Cardiac fibroblast (primary cell): ENCODE results near the gene HMGXB3.
"Not testable (repeated sequence)": the region's sequence is repeated elsewhere in the genome, so short reads cannot be mapped to it uniquely, and the experiment has no call there.

Experiments
- DNase-seq, 2 donors: peaks; one replicate each; pipeline versions ENCODE4 v3.0.0 to v3.0.0-alpha.2; 2010; ENCODE audit warnings: low read depth in 2 of 2
- H3K4me3 ChIP-seq, 2 donors: replicated peaks in 1 of 2; 1 replicate in 1 of 2; 2 replicates in 1 of 2; pipeline ENCODE4 v1.5.1; 2011; ENCODE audit warnings: low read depth in 2 of 2, low read length in 2 of 2, mild to moderate bottlenecking in 2 of 2, moderate library complexity in 1 of 2
- TF ChIP-seq, protein P1 (sequence below): IDR thresholded peaks from one replicate; pipeline ENCODE4 v1.5.1; 2011; ENCODE audit warnings: low read depth, mild to moderate bottlenecking, low read length, inconsistent platforms

HMGXB3 gene

DNA sequence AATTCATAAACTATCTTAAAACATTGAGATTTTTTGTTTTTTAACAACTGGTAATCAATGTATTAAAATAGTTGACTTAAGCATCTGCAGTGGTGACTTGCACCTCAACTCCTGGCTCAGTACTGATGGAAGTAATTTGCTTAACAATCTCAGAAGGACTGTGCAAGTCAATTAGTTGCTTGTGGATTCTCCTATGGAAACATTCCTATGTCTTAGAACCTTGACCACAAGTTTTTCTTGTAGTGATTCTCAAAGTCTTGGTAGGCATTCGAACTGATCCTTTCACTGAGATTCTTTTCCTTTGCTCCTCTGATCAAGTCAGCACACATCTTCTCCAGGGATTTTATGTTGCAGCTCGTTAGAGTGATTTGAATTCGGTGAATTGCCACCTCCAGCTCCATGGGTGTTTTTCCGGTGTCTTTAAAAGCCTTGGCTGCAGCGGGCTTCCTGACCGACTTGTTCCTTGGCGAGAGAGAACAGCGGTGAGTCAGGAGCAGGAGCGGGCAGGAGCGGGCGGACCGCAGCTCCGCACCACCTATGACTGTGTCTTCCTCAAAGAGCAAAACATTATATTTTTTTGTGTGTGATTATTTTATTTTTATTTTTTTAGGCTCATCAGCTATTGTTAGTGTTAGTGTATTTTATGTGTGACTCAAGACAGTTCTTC is 21.1 kb downstream of the HMGXB3 start:
- no peak overlapping the region for H3K4me3 ChIP-seq
- peak; percentile 62 to 80 for DNase-seq
- TF ChIP-seq, protein P1, sequence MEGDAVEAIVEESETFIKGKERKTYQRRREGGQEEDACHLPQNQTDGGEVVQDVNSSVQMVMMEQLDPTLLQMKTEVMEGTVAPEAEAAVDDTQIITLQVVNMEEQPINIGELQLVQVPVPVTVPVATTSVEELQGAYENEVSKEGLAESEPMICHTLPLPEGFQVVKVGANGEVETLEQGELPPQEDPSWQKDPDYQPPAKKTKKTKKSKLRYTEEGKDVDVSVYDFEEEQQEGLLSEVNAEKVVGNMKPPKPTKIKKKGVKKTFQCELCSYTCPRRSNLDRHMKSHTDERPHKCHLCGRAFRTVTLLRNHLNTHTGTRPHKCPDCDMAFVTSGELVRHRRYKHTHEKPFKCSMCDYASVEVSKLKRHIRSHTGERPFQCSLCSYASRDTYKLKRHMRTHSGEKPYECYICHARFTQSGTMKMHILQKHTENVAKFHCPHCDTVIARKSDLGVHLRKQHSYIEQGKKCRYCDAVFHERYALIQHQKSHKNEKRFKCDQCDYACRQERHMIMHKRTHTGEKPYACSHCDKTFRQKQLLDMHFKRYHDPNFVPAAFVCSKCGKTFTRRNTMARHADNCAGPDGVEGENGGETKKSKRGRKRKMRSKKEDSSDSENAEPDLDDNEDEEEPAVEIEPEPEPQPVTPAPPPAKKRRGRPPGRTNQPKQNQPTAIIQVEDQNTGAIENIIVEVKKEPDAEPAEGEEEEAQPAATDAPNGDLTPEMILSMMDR: no peak

- TF ChIP-seq, protein P1: no peak
- H3K4me3 ChIP-seq: no peak overlapping the region
- peak; percentile 93 to 94 for DNase-seq
Measured at GRCh38 chr5:150022158-150022531, 21.6 kb downstream of the HMGXB3 start.

GRCh38 chr5:150022681-150023080 is 22.1 kb downstream of the HMGXB3 start:
- no peak for DNase-seq
- TF ChIP-seq, protein P1: no peak
- no peak overlapping the region for H3K4me3 ChIP-seq

GRCh38 chr5:150023136-150023535 is 22.6 kb downstream of the HMGXB3 start:
- TF ChIP-seq, protein P1: no peak
- DNase-seq: no peak
- no peak overlapping the region for H3K4me3 ChIP-seq

GRCh38 chr5:150024346-150024984 is 23.9 kb downstream of the HMGXB3 start:
- H3K4me3 ChIP-seq: no peak overlapping the region
- DNase-seq: peak in 1 of 2 donors; percentile 39
- TF ChIP-seq, protein P1: no peak

GRCh38 chr5:150026682-150027172 is 26.2 kb downstream of the HMGXB3 start:
- TF ChIP-seq, protein P1: no peak
- DNase-seq: no peak
- H3K4me3 ChIP-seq: no peak overlapping the region

GRCh38 chr5:150028047-150028446 is 27.5 kb downstream of the HMGXB3 start:
- not testable (repeated sequence) for H3K4me3 ChIP-seq, DNase-seq
